Spleen (tissue), 11 donors: ENCODE data around the gene OPRL1. TPM values are rescaled to one million over a fixed set of nuclear protein-coding genes. Genes with fewer than 3 reads are reported as not detected.

Source experiments
- DNase-seq: peaks from one replicate; pipeline ENCODE4 v3.0.0-alpha.2; 2020
- H3K27ac ChIP-seq, 8 donors: fragments of 200-600 bp; sonication (generic) in 7 of 8; 1 replicate in 4 of 8; 2 replicates in 4 of 8; pipeline versions ENCODE4 v1.5.0 to v1.8.0; 2016 to 2021; ENCODE audit warnings: inconsistent platforms in 4 of 8, mild to moderate bottlenecking in 4 of 8, moderate library complexity in 1 of 8
- H3K27me3 ChIP-seq, 7 donors: fragments of 200-600 bp; sonication (generic) in 6 of 7; replicated peaks in 1 of 7; 1 replicate in 4 of 7; 2 replicates in 3 of 7; pipeline versions ENCODE4 v1.5.0 to v1.8.0; 2016 to 2021; ENCODE audit warnings: inconsistent platforms in 3 of 7, mild to moderate bottlenecking in 1 of 7
- H3K36me3 ChIP-seq, 6 donors: fragments of 200-600 bp; sonication (generic) in 5 of 6; 1 replicate in 4 of 6; 2 replicates in 2 of 6; pipeline versions ENCODE4 v1.5.0 to v1.8.0; 2016 to 2021; ENCODE audit warnings: inconsistent platforms in 2 of 6
- H3K4me1 ChIP-seq, 6 donors: fragments of 200-600 bp; sonication (generic) in 5 of 6; 1 replicate in 3 of 6; 2 replicates in 3 of 6; pipeline versions ENCODE4 v1.5.0 to v1.8.0; 2016 to 2021; ENCODE audit warnings: inconsistent platforms in 3 of 6
- H3K4me3 ChIP-seq, 8 donors: fragments of 200-600 bp; sonication (generic) in 7 of 8; 1 replicate in 4 of 8; 2 replicates in 4 of 8; pipeline versions ENCODE4 v1.5.0 to v1.8.0; 2016 to 2021; ENCODE audit warnings: inconsistent platforms in 4 of 8, mild to moderate bottlenecking in 4 of 8, moderate library complexity in 2 of 8
- H3K9me3 ChIP-seq, 8 donors: fragments of 200-600 bp; sonication (generic) in 7 of 8; 1 replicate in 4 of 8; 2 replicates in 4 of 8; pipeline versions ENCODE4 v1.5.0 to v1.8.0; 2016 to 2021; ENCODE audit warnings: inconsistent platforms in 4 of 8
- POLR2A ChIP-seq, 3 donors: fragments of 450-650 bp; IDR thresholded peaks; one replicate each; pipeline ENCODE4 v1.5.1; 2017; ENCODE audit warnings: antibody characterized with exemption in 3 of 3, mild to moderate bottlenecking in 1 of 3
- POLR2AphosphoS5 ChIP-seq, 3 donors: sonication (generic); formaldehyde crosslinking; IDR thresholded peaks; one replicate each; pipeline ENCODE4 v1.5.1; 2017; ENCODE audit warnings: antibody characterized with exemption in 3 of 3
- WGBS, 5 donors: extraction: QIAGEN DNeasy Blood & Tissue Kit in 3 of 5; methylation state at CpG; one replicate each; pipeline versions ENCODE4 v1.1.5 to v1.1.7; 2013 to 2018; 5-methylcytosine and 5-hydroxymethylcytosine counted together
- intact Hi-C: fragments of 100-400 bp; cut with DNase I; formaldehyde crosslinking; loops from one replicate; pipeline ENCODE4 v1.15.0; 2023; ENCODE audit warnings: low total_unique reads
- polyA plus RNA-seq, 3 donors: library from polyadenylated mRNA; stranded (reverse); fragments of 200-250 nt; gene quantifications; one replicate each; pipeline ENCODE4 v1.2.1, GENCODE V29; 2013
- total RNA-seq, 7 donors: library from RNA; depleted of rRNA in 3 of 7; stranded (reverse); fragments of >200 nt in 3 of 7; fragmentation: NEBNext Ultra II Directional in 4 of 7; extraction: Animal tissue kit (Norgen Biotek cat#: 25700) in 4 of 7; gene quantifications; one replicate each; pipeline versions ENCODE4 v1.1.0 to v1.2.1, GENCODE V29; 2016 to 2021
- TF ChIP-seq, protein P1 (sequence below), 11 experiments: fragments of 200-600 bp in 7 of 11; fragments of 450-650 bp in 4 of 11; sonication (generic) in 4 of 11; IDR thresholded peaks in 8 of 11; conservative IDR thresholded peaks in 3 of 11; 1 replicate in 7 of 11; 2 replicates in 4 of 11; pipeline versions ENCODE4 v1.4.0 to v1.8.0; 2016 to 2021; ENCODE audit warnings: antibody characterized with exemption in 11 of 11, inconsistent platforms in 4 of 11, mild to moderate bottlenecking in 1 of 11
- donor health status: healthy with polysubstance abuse.
- donor health status: DM: no; HTN: no; CAD: no; lungs with moderate emphysema.
- donor health status: DM: no; HTN: no; CAD: no.
- donor health status: Bipolar disorder and iron deficiency.
- donor health status: healthy.
- donor health status: DM: no; HTN: no; CAD: no.
- donor health status: DM: yes; HTN: yes; CAD: no.

The OPRL1 gene
- total and polyA plus RNA-seq, 10 donors, result 1.9 to 7.9 (median 5.0) TPM

DNA sequence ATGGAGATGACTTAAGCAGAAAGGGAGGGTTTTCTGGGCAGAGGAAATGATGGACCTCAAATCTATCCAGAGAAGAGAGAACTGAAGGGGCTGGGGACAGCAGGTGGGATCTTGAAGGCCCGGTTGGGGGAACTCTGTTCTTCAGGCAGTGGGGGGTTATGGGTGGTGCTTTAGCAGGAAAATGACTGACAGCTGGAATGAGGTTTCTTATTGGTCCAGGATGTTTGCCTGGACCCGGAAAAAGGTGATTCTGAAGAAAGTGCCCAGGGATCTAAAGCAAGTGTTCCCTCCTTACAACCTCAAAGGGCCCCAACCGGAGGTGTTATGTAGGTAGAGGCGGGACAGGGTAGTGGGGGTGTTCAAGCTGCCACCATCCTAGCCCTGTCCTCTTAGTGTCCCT is 15.6 kb downstream of the OPRL1 start:
- peaks cover 0 to 13% (median 5%) of the 10 kb centered on the region in 6 donors for H3K4me1 ChIP-seq
- H3K27ac ChIP-seq, result no peak overlapping the region
- H3K4me3 ChIP-seq, result no peak overlapping the region
- intact Hi-C loops, result no loop called here
- peaks cover 0 to 43% (median 13%) of the 10 kb centered on the region in 6 donors for H3K36me3 ChIP-seq
- peaks cover 0 to 4% (median 0%) of the 10 kb centered on the region in 7 donors for H3K27me3 ChIP-seq
- TF ChIP-seq POLR2AphosphoS5 (IDR thresholded peaks at IDR 0.05), result no peak
- no peak for TF ChIP-seq POLR2A (IDR thresholded peaks at IDR 0.05)
- TF ChIP-seq, protein P1, sequence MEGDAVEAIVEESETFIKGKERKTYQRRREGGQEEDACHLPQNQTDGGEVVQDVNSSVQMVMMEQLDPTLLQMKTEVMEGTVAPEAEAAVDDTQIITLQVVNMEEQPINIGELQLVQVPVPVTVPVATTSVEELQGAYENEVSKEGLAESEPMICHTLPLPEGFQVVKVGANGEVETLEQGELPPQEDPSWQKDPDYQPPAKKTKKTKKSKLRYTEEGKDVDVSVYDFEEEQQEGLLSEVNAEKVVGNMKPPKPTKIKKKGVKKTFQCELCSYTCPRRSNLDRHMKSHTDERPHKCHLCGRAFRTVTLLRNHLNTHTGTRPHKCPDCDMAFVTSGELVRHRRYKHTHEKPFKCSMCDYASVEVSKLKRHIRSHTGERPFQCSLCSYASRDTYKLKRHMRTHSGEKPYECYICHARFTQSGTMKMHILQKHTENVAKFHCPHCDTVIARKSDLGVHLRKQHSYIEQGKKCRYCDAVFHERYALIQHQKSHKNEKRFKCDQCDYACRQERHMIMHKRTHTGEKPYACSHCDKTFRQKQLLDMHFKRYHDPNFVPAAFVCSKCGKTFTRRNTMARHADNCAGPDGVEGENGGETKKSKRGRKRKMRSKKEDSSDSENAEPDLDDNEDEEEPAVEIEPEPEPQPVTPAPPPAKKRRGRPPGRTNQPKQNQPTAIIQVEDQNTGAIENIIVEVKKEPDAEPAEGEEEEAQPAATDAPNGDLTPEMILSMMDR (IDR thresholded peaks at IDR 0.05 in 8 of 11, conservative IDR thresholded peaks at IDR 0.05 in 3 of 11), result no peak
- H3K9me3 ChIP-seq, result no peaks in the 10 kb centered on the region
- 83 to 92% (median 85%) methylated on average over 4 of the region's 4 CpGs for WGBS, 5 donors
- DNase-seq, result no peak

GRCh38 chr20:64095927-64096326 is 16.0 kb downstream of the OPRL1 start:
- no peak for DNase-seq
- Histone ChIP-seq H3K4me3 (no peak overlapping the region), H3K27ac (no peak overlapping the region), H3K27me3 (peaks cover 0 to 9% (median 2%) of the 10 kb centered on the region in 7 donors), H3K9me3 (no peaks in the 10 kb centered on the region), H3K4me1 (peaks cover 0 to 16% (median 5%) of the 10 kb centered on the region in 6 donors), H3K36me3 (peaks cover 0 to 43% (median 13%) of the 10 kb centered on the region in 6 donors)
- intact Hi-C loops, result no loop called here
- TF ChIP-seq POLR2AphosphoS5 (IDR thresholded peaks at IDR 0.05), result no peak
- TF ChIP-seq, protein P1 (IDR thresholded peaks at IDR 0.05 in 8 of 11, conservative IDR thresholded peaks at IDR 0.05 in 3 of 11), result no peak
- TF ChIP-seq POLR2A (IDR thresholded peaks at IDR 0.05), result no peak
- WGBS, 5 donors, result 82 to 92% (median 87%) methylated on average over 10 to 11 of the region's 11 CpGs

DNA sequence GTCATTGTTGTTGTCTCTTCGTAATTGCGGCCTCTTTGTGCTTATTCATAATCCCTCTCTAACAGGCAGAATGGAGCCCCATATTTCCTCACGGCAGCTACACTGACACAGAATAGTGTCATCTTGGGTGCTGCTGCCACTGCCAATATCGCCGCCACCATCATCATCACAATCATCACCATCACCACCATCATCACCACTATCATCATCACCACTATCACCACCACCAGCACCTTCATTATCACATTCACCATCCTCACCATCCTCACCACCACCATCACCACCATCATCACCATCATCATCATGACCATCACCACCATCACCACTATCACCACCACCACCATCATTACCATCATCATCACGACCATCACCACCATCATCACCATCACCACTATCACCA is 16.7 kb downstream of the OPRL1 start:
- H3K27me3 ChIP-seq, result peaks cover 0 to 15% (median 8%) of the 10 kb centered on the region in 7 donors
- H3K27ac ChIP-seq, result no peak overlapping the region
- no peak overlapping the region for H3K4me3 ChIP-seq
- H3K9me3 ChIP-seq, result no peaks in the 10 kb centered on the region
- peaks cover 0 to 43% (median 13%) of the 10 kb centered on the region in 6 donors for H3K36me3 ChIP-seq
- TF ChIP-seq POLR2AphosphoS5 (IDR thresholded peaks at IDR 0.05) (no peak), POLR2A (IDR thresholded peaks at IDR 0.05) (no peak)
- TF ChIP-seq, protein P1 (IDR thresholded peaks at IDR 0.05 in 8 of 11, conservative IDR thresholded peaks at IDR 0.05 in 3 of 11), result no peak
- peaks cover 0 to 22% (median 8%) of the 10 kb centered on the region in 6 donors for H3K4me1 ChIP-seq
- no peak for DNase-seq
- intact Hi-C loops, result no loop called here
- WGBS, 5 donors, result 80 to 96% (median 83%) methylated on average over 6 of the region's 6 CpGs

GRCh38 chr20:64098471-64099013 is 18.7 kb downstream of the OPRL1 start:
- no peak for DNase-seq

More at GRCh38 chr20:64098471-64099013, 18.7 kb downstream of the OPRL1 start:
- H3K9me3 ChIP-seq, result no peaks in the 10 kb centered on the region
- peaks cover 0 to 35% (median 28%) of the 10 kb centered on the region in 7 donors for H3K27me3 ChIP-seq
- whole genome bisulfite sequencing, 5 donors, result 92 to 98% (median 94%) methylated on average over 24 to 28 of the region's 28 CpGs
- no peak overlapping the region for H3K27ac ChIP-seq
- H3K4me1 ChIP-seq, result peaks cover 5 to 36% (median 23%) of the 10 kb centered on the region in 6 donors
- peaks cover 0 to 43% (median 13%) of the 10 kb centered on the region in 6 donors for H3K36me3 ChIP-seq
- H3K4me3 ChIP-seq, result no peak overlapping the region
- TF ChIP-seq, protein P1 (IDR thresholded peaks at IDR 0.05 in 8 of 11, conservative IDR thresholded peaks at IDR 0.05 in 3 of 11), result no peak
- TF ChIP-seq POLR2A (IDR thresholded peaks at IDR 0.05) (no peak), POLR2AphosphoS5 (IDR thresholded peaks at IDR 0.05) (no peak)
- intact Hi-C loops, result no loop called here
